Measurements from ENCODE around the gene MLPH.

MLPH gene

GRCh38 chr2:237547841-237548416 is 60.9 kb downstream of the MLPH start:
- no peak for DNase-seq

GRCh38 chr2:237549216-237549615 is 62.2 kb downstream of the MLPH start:
- no peak for DNase-seq

GRCh38 chr2:237549643-237550415 is 62.8 kb downstream of the MLPH start:
- no peak for DNase-seq

GRCh38 chr2:237551071-237551574 is 64.1 kb downstream of the MLPH start:
- no peak for DNase-seq

GRCh38 chr2:237552908-237553307 is 65.9 kb downstream of the MLPH start:
- DNase-seq: no peak

- DNase-seq: no peak
Measured at GRCh38 chr2:237553948-237554347, 66.9 kb downstream of the MLPH start.

- DNase-seq: no peak
Measured at GRCh38 chr2:237555560-237555959, 68.5 kb downstream of the MLPH start.

- no peak for DNase-seq
Measured at GRCh38 chr2:237556773-237557632, 70.0 kb downstream of the MLPH start.

- DNase-seq: no peak
Measured at GRCh38 chr2:237557633-237558015, 70.6 kb downstream of the MLPH start.

- no peak for DNase-seq
Measured at GRCh38 chr2:237558961-237559641, 72.0 kb downstream of the MLPH start.

GRCh38 chr2:237561221-237561620 is 74.2 kb downstream of the MLPH start:
- no peak for DNase-seq

GRCh38 chr2:237563816-237564215 is 76.8 kb downstream of the MLPH start:
- no peak for DNase-seq

- no peak for DNase-seq
Measured at GRCh38 chr2:237564526-237565131, 77.6 kb downstream of the MLPH start.

- DNase-seq: no peak
Measured at GRCh38 chr2:237565974-237566373, 78.9 kb downstream of the MLPH start.

GRCh38 chr2:237566401-237567235 is 79.6 kb downstream of the MLPH start, which contains the start of gene PRLH:
Gene PRLH, plus strand, starts transcription at chr2:237566574. Its CDS starts 0 bp downstream, at chr2:237566574.
- no peak for DNase-seq

GRCh38 chr2:237567276-237568029 is 80.4 kb downstream of the MLPH start:
- no peak for DNase-seq

- DNase-seq: no peak
Measured at GRCh38 chr2:237568121-237568660, 81.1 kb downstream of the MLPH start.

GRCh38 chr2:237569041-237569440 is 82.0 kb downstream of the MLPH start:
- DNase-seq: no peak

GRCh38 chr2:237569896-237570295 is 82.8 kb downstream of the MLPH start:
- DNase-seq: no peak

GRCh38 chr2:237570776-237571335 is 83.8 kb downstream of the MLPH start:
- no peak for DNase-seq

All from activated T-cell treated with anti-CD3 and anti-CD28 coated beads, Interleukin-2, amount 50 U/mL, for 1 hour (primary cell).